GM19467 (cell line): ENCODE results near the gene NOTCH3.

Experiments
- ATAC-seq: cut with Tn5 transposase; IDR thresholded peaks from one replicate; pipeline ENCODE4 v1.9.1; 2021; ENCODE audit warnings: mild to moderate bottlenecking, moderate library complexity; ENCODE audit not compliant: unreplicated experiment

The NOTCH3 gene

DNA sequence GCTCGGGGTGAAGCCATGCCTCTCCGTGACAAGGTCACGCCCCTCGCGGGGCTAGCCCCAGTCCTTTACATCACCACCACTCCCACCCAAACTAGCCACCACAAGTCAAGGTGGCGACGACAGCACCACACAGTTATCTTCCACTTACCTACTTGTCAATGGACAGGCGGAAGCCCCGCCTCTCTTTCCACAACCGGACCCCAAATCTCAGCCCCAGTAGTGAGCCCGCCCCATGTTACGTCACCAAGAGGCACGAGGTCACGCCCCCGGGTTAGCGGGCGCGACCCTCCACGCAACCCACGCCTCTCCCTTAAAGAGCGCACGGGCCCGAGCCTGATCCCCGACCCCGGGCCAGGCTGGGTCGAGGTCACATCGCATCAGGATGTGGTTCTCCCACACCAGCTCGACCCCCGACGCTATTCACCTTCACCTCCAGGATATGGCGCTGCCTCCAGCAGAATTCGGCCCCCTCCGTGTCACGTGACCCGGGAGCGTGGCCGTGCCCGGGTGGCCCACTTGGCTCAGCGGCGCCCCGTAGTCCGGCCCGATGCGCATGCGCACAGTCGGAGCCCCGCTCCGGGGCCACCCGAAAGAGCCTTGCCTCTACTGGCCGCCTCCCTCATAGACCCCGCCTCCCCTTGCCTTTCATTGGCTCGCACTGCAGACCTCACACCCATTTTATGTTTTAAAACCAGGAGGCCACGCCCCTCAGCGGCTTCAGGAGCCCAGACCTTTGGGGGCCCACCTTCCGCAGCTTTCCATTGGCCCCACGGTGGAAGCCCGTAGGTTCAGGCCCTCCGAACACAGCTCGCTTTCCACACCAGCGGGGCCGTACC, 75.3 kb downstream of the NOTCH3 start:
- peak; percentile 86 for ATAC-seq

- no peak for ATAC-seq
Observed at GRCh38 chr19:15124572-15125231, 76.1 kb downstream of the NOTCH3 start.

- ATAC-seq = no peak
Observed at GRCh38 chr19:15123900-15124299, 76.9 kb downstream of the NOTCH3 start.

GRCh38 chr19:15123031-15123890, 77.5 kb downstream of the NOTCH3 start:
- no peak for ATAC-seq

GRCh38 chr19:15122331-15123030, 78.3 kb downstream of the NOTCH3 start:
- no peak for ATAC-seq

DNA sequence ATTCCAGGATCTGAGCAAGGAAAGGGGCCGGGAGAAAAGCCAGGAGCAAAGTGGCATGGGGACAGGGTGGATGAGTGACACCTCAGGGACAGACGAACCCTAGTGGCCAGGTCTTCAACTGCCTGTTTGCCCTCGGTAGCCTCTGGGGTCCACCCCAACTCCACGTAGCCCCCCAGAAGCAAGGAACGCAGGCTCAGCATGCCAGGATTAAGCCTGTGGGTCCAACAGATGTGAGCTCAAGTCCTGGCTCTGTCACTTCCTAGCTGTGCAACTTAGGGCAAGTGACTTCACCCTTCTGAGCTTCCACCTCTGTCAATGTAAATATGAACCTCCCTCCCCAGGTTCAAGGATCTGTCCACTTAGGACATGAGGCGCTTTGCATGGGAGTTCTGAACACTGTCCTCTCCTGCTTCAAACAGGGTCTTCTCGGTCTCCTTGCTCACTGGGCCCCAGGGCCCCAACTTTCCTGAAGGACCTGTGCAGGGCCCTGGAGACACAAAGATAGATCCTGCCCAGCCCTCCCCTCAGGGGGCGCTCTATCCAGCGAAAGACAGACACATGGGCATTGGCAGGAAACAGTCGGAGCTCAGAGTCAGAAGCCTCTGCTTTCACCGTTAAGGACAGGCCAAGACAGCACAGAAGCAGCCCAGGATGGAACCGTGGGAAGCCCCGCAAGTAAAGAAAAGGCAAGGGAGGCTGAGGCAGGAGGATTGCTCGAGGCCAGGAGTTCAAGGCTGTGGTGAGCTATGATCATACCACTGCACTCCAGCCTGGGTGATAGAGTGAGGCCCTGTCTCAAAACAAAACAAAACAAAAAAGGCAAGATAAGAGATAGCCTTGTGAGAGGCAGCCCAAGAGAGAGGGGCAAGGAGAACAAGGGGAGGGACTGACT, 80.4 kb downstream of the NOTCH3 start:
- no peak for ATAC-seq

GRCh38 chr19:15118789-15119494, 81.9 kb downstream of the NOTCH3 start:
- ATAC-seq = no peak

DNA sequence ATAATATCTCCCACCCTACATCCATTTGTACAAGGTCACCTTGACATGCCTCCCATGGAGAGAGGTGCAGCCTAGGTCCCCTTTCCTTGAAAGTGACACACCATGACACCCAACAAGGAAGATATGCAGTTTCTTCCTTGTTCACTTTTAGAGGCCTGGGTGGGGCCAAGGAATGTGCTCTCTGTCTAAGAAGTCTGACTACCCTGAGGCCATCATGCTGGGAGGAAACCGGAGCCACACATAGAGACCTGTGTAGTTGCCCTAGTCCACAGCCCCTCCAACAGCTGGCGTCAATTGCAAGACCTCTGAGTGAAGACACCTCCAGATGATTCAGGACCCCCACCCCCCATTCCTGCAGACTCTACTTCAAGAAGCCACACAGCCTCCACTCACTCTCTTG, 82.5 kb downstream of the NOTCH3 start:
- no peak for ATAC-seq

GRCh38 chr19:15116856-15117255, 83.9 kb downstream of the NOTCH3 start:
- no peak for ATAC-seq

- no peak for ATAC-seq
Observed at GRCh38 chr19:15115762-15116615, 84.8 kb downstream of the NOTCH3 start.

DNA sequence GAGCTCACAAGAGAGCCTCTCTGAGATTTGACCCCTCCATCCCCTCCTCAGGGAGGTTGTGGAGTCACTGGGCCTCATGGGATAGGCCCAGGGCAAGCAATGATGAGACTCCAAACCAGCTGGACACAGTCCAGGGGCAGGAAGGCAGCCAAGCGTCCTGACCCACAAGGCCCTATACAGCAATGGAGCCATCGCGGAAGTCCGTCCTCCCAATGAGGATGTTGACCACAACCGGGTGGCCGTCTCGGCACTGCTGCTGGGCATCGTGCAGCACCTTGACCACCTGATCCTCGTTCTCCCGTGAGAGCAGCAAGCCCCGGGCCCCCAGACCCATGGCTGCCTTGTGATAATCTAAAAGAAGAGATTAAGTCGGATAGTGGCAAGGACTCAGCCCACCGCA, 85.7 kb downstream of the NOTCH3 start:
- ATAC-seq = no peak

- ATAC-seq = no peak
Observed at GRCh38 chr19:15114153-15114540, 86.6 kb downstream of the NOTCH3 start.

- no peak for ATAC-seq
Observed at GRCh38 chr19:15113245-15114152, 87.3 kb downstream of the NOTCH3 start.

DNA sequence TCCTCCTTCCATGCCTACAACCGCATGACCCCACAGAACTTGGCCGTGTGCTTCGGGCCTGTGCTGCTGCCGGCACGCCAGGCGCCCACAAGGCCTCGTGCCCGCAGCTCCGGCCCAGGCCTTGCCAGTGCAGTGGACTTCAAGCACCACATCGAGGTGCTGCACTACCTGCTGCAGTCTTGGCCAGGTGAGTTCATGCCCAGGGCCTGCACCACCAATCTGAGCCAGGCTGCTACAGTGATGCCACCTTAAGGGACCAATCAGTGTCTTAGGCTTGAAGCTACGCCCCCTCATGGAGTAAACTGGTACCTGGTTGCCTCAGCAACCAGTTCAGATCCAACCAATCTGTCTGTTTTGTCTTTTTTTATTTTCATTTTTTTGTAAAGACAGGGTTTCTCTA, 88.4 kb downstream of the NOTCH3 start:
- no peak for ATAC-seq

- no peak for ATAC-seq
Observed at GRCh38 chr19:15111758-15112157, 89.0 kb downstream of the NOTCH3 start.

GRCh38 chr19:15110418-15110815, 90.4 kb downstream of the NOTCH3 start:
- no peak for ATAC-seq

GRCh38 chr19:15109768-15110417, 90.9 kb downstream of the NOTCH3 start:
- no peak for ATAC-seq
